ENCODE measurements around the gene TMEM204.
"Not testable (repeated sequence)": the region's sequence is repeated elsewhere in the genome, so short reads cannot be mapped to it uniquely, and the experiment has no call there.

The TMEM204 gene

DNA sequence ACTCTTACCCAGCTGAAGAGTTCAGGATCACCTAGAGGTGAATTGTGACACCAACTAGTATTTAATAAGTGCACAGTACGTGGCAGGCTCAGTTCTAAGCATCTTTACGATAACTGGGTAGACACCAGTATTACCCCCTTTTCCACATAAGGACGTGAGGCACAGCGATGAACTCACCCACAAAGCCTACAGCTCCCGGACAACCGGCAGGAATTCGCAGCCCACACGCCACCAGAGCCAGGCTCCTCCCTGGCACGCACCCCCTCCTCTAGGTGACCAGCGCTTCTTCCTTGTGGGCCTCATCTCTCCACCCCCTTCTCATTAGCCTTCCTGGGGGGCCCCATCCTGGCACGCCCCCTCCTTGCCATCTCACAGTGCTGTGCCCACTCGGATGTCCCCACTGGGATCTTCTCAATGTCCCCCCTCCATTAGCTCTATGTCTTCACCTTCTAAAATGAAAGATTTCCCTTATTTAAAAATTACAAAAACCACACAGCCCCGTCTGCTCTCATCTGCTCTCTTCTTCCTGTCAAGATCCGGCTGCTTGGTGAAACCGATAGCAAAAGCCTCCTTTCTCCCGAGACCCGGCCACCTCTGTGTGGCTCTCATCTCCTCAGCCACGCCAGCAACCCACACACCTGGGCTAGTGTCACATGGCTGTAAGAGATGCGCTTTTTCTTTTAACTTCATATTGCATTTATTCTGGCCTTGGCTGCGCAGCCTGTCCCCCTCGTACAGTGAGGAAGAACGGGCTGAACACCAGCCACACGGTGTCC lies 57.7 kb downstream of the TMEM204 start:
- no peak overlapping the region for H3K4me3 ChIP-seq (ENCODE audit: low read depth, low read length)

DNA sequence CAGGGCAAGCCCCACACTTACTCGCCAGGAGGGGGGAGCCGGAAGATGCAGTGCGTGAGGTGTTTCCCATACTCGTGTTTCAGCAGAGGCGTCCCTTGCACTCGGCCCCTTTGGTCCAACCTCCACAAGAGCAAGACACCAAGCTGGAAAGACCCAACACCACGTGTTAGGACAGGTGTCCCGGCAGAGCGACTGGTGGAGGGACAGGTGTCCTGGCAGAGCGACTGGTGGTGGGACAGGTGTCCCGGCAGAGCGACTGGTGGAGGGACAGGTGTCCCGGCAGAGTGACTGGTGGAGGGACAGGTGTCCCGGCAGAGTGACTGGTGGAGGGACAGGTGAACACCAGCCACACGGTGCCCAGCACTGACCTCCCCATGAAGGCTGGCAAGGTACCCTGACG lies 59.0 kb downstream of the TMEM204 start:
- H3K4me3 ChIP-seq (ENCODE audit: low read depth, low read length) = no peak overlapping the region
- no peak for DNase-seq (ENCODE audit: low read depth)
- TF ChIP-seq, protein P1, sequence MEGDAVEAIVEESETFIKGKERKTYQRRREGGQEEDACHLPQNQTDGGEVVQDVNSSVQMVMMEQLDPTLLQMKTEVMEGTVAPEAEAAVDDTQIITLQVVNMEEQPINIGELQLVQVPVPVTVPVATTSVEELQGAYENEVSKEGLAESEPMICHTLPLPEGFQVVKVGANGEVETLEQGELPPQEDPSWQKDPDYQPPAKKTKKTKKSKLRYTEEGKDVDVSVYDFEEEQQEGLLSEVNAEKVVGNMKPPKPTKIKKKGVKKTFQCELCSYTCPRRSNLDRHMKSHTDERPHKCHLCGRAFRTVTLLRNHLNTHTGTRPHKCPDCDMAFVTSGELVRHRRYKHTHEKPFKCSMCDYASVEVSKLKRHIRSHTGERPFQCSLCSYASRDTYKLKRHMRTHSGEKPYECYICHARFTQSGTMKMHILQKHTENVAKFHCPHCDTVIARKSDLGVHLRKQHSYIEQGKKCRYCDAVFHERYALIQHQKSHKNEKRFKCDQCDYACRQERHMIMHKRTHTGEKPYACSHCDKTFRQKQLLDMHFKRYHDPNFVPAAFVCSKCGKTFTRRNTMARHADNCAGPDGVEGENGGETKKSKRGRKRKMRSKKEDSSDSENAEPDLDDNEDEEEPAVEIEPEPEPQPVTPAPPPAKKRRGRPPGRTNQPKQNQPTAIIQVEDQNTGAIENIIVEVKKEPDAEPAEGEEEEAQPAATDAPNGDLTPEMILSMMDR (IDR thresholded peaks at IDR 0.05; ENCODE audit: low read depth, low read length, missing control alignments) = no peak

More for the DNA sequence above, 57.7 kb downstream of the TMEM204 start:
- TF ChIP-seq, protein P1 (IDR thresholded peaks at IDR 0.05; ENCODE audit: low read depth, low read length, missing control alignments) = no peak
- DNase-seq (ENCODE audit: low read depth) = no peak

DNA sequence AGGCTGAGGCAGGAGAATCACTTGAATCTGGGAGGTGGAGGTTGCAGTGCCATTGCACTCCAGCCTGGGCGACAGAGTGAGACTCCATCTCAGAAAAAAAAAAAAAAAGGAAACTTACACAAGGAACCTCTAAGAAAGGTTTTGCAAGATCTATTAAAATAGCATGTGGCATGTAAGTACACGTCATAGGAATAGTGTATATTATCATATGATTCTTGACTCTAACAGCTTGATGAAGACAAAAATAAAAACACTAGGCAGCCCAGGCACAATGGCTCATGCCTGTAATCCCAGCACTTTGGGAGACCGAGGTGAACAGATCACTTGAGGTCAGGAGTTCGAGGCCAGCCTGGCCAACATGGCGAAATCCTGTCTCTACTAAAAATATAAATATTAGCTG lies 62.0 kb downstream of the TMEM204 start:
- not testable (repeated sequence) for H3K4me3 ChIP-seq (ENCODE audit: low read depth, low read length); DNase-seq (ENCODE audit: low read depth)

DNA sequence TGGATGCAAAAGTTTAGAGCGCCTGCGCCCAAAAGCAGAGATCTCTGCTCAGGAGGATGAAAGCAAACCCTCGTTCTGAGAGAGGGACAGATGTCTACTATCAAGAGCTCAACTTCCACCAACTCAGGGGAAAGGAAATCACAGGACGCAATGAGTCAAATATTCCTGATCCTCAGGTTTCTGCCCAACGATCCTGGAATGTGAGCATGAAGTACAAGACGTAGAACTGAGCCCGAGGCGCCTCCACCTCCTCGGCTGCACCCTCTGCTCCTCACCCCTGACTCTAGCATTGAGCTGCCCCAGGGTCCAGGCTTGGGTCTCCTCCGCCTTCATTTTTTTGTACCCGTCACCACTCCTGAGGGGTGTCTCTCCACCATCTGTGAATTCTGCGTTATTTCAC lies 63.0 kb downstream of the TMEM204 start:
- no peak overlapping the region for H3K4me3 ChIP-seq (ENCODE audit: low read depth, low read length)
- TF ChIP-seq, protein P1 (IDR thresholded peaks at IDR 0.05; ENCODE audit: low read depth, low read length, missing control alignments) = no peak
- no peak for DNase-seq (ENCODE audit: low read depth)

DNA sequence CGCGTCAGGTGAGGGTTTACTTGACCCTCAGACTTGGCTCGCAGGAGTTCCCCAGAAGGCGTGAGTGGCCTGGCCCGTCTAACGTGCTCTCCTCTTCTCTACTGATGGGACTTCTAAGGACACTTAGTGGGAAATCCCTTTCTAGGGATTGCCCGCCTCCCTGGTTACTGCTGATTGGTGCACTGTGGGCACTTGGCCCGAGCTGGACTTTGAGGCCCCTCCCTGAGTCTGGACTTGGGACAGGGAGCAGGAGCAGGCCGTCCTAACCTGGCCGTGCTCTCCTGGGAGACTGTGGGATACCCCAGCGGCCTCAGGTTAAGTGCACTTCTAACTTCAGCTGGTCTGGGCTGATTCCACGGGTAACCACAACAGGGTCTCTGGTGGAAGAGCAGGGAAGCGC lies 63.7 kb downstream of the TMEM204 start:
- DNase-seq (ENCODE audit: low read depth) = no peak

DNA sequence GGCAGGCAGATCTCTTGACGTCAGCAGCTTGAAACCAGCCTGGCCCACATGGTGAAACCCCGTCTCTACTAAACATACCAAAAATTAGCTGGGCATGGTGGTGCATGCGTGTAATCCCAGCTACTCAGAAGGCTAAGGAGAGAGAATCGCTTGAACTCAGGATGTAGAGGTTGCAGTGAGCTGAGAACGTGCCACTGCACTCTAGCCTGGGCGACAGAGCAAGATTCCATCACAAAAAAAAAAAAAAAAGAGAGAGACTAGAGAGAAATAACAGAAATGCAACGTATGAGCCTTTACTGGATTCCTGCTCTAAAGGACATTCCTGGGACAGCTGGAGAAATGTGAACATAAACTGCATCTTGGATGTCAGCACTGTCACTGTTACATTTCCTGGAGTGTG lies 67.6 kb downstream of the TMEM204 start:
- TF ChIP-seq, protein P1 (IDR thresholded peaks at IDR 0.05; ENCODE audit: low read depth, low read length, missing control alignments) = no peak
- H3K4me3 ChIP-seq (ENCODE audit: low read depth, low read length) = no peak overlapping the region
- no peak for DNase-seq (ENCODE audit: low read depth)

More for the DNA sequence above, 63.7 kb downstream of the TMEM204 start:
- H3K4me3 ChIP-seq (ENCODE audit: low read depth, low read length) = no peak overlapping the region
- TF ChIP-seq, protein P1 (IDR thresholded peaks at IDR 0.05; ENCODE audit: low read depth, low read length, missing control alignments) = no peak

DNA sequence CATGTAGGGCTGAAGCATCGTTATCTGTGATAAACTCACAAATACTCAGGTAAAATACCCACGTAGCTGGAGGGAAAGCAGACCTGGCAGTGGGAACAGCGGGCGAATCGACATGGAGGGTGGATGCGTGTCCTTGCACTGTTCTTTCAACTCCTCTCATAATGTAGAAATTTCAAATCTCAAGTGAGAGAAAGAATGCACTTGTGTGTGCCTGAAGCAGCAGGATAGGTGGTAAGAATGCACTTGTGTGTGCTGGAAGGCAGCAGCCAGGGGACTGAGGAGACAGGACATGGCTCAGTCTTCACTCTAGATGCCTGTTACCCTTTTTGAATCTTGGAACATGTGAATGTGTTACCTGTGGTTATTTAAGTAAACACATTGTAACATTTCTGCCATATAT lies 68.0 kb downstream of the TMEM204 start:
- TF ChIP-seq, protein P1 (IDR thresholded peaks at IDR 0.05; ENCODE audit: low read depth, low read length, missing control alignments) = no peak
- DNase-seq (ENCODE audit: low read depth) = no peak

More for the DNA sequence above, 68.0 kb downstream of the TMEM204 start:
- no peak overlapping the region for H3K4me3 ChIP-seq (ENCODE audit: low read depth, low read length)
